OCI-LY3 (cell line): ENCODE data around the gene CCNI.

ENCODE experiments used
- H2AFZ ChIP-seq: fragments of 200-600, 300-600 bp; shearing (Covaris generic); 2 replicates; pipeline ENCODE4 v1.6.0; 2014; ENCODE audit warnings: antibody characterized with exemption, low read depth, low read length
- H3K27ac ChIP-seq: fragments of 200-600, 300-600 bp; sonication (generic); 2 replicates; pipeline ENCODE4 v1.5.1; 2014; ENCODE audit warnings: mild to moderate bottlenecking, low read length, moderate library complexity, mixed read lengths
- H3K27me3 ChIP-seq: fragments of 200-600, 300-600 bp; sonication (generic); 2 replicates; pipeline ENCODE4 v1.6.1; 2014; ENCODE audit warnings: low read depth, low read length, mixed read lengths
- H3K36me3 ChIP-seq: fragments of 200-600, 300-600 bp; sonication (generic); replicated peaks from 2 replicates; pipeline ENCODE3; 2014; ENCODE audit warnings: low read depth, low read length, mixed read lengths
- H3K4me1 ChIP-seq: fragments of 300-600, 200-600 bp; sonication (generic); 2 replicates; pipeline ENCODE4 v1.6.1; 2014; ENCODE audit warnings: low read length, mixed read lengths
- H3K4me2 ChIP-seq: fragments of 200-600, 300-600 bp; sonication (generic); 2 replicates; pipeline ENCODE4 v1.6.1; 2014; ENCODE audit warnings: low read length, mixed read lengths
- H3K4me3 ChIP-seq: fragments of 300-600, 200-600 bp; sonication (generic); 2 replicates; pipeline ENCODE4 v1.5.1; 2014; ENCODE audit warnings: antibody characterized with exemption, mild to moderate bottlenecking, low read length, moderate library complexity
- H3K79me2 ChIP-seq: fragments of 300-600, 200-600 bp; shearing (Covaris generic); 2 replicates; pipeline ENCODE4 v1.6.1; 2014; ENCODE audit warnings: mild to moderate bottlenecking, low read length, mixed read lengths
- H3K9ac ChIP-seq: fragments of 300-600, 200-600 bp; shearing (Covaris generic); 2 replicates; pipeline ENCODE4 v1.6.0; 2014; ENCODE audit warnings: mild to moderate bottlenecking, low read length, moderate library complexity
- H3K9me3 ChIP-seq: fragments of 200-600, 300-600 bp; shearing (Covaris generic); 2 replicates; pipeline ENCODE4 v1.6.1; 2014; ENCODE audit warnings: low read length, mixed read lengths; ENCODE audit not compliant: insufficient read depth
- H4K20me1 ChIP-seq: fragments of 200-600, 300-600 bp; sonication (generic); 2 replicates; pipeline ENCODE4 v1.6.1; 2016; ENCODE audit warnings: low read length, mixed read lengths; ENCODE audit not compliant: insufficient read depth
- EZH2phosphoT487 ChIP-seq: fragments of 200-600 bp; shearing (Covaris generic); IDR thresholded peaks from 2 replicates; pipeline ENCODE4 v1.6.1; 2018; ENCODE audit warnings: antibody characterized with exemption, mixed run types, low read depth
- TF ChIP-seq, protein P1 (sequence below): fragments of 200-600, 300-600 bp; sonication (generic); IDR thresholded peaks from 2 replicates; pipeline ENCODE4 v1.5.1; 2014; ENCODE audit warnings: antibody characterized with exemption, low read length, low read depth

The CCNI gene

DNA sequence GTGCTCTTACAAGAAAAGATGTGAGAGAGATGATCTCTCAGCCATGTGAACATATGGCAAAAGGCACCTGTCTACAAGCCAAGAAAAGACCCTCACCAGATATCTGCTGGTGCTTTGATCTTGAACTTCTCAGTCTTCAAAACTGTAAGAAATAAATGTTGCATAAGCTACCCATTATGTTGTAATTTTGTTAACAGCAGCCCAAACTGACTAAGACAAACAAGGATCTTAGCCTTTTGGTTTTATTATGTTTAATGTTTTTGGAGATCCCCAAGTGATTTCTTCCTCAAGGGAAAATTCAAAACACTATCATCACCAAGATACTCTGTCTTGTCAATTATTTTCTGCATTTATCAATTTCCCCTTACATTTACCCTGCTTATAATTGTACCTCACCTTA lies 21.8 kb upstream of the CCNI start:
- Histone ChIP-seq H3K4me2 (no peak overlapping the region), H4K20me1 (no peaks in the 10 kb centered on the region), H3K4me3 (no peak overlapping the region), H3K36me3 (no peaks in the 10 kb centered on the region), H3K9ac (no peak overlapping the region), H3K27ac (no peak overlapping the region), H3K9me3 (no peaks in the 10 kb centered on the region), H3K79me2 (no peaks in the 10 kb centered on the region), H3K4me1 (peaks cover 6% of the 10 kb centered on the region), H3K27me3 (no peaks in the 10 kb centered on the region), H2AFZ (no peak overlapping the region)
- TF ChIP-seq EZH2phosphoT487 = no peak
- TF ChIP-seq, protein P1, sequence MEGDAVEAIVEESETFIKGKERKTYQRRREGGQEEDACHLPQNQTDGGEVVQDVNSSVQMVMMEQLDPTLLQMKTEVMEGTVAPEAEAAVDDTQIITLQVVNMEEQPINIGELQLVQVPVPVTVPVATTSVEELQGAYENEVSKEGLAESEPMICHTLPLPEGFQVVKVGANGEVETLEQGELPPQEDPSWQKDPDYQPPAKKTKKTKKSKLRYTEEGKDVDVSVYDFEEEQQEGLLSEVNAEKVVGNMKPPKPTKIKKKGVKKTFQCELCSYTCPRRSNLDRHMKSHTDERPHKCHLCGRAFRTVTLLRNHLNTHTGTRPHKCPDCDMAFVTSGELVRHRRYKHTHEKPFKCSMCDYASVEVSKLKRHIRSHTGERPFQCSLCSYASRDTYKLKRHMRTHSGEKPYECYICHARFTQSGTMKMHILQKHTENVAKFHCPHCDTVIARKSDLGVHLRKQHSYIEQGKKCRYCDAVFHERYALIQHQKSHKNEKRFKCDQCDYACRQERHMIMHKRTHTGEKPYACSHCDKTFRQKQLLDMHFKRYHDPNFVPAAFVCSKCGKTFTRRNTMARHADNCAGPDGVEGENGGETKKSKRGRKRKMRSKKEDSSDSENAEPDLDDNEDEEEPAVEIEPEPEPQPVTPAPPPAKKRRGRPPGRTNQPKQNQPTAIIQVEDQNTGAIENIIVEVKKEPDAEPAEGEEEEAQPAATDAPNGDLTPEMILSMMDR = no peak

DNA sequence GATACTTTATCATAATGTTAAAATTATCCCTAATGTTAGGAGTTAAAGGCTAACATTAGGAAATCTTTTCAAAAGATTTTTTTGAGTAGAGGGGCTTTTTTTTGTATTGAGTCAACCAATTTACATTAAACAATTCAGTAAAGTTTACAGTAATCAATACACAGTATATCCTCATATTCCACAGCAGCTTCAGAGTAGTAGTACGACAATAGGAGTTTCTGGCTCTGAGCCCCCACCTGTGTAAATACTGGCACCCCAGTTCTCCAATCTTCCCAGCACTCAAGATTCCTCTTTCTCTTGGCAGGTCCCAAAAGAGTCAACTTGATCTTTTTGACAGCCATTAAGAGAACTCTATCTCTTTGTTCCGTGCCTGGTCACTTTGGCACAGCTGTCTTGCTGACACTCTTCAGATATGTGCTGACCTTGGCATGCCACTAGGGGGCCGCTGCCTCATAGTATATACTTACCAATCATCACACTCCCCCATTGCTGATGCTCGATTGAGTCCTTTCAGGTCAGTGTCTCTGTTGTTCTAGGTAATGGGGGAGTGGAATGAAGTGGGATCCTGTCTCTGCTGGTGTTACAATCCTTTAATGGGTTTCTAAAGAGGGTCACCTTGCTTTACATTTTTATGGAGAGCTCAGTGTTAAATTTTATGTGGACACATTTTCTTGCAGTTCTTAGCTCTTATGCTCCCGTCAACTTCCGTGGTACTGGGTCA lies 19.5 kb upstream of the CCNI start:
- H3K4me3 ChIP-seq = peak overlapping the region; percentile 31; the same call in 1 of the 2 replicates
- H3K9ac ChIP-seq = no peak overlapping the region
- H3K27ac ChIP-seq = no peak overlapping the region
- no peaks in the 10 kb centered on the region for H3K36me3 ChIP-seq
- H3K27me3 ChIP-seq = no peaks in the 10 kb centered on the region
- H2AFZ ChIP-seq = peak overlapping the region; percentile 88
- no peaks in the 10 kb centered on the region for H3K79me2 ChIP-seq
- no peaks in the 10 kb centered on the region for H4K20me1 ChIP-seq
- H3K4me2 ChIP-seq = peak overlapping the region; percentile 52
- no peak for TF ChIP-seq EZH2phosphoT487
- TF ChIP-seq, protein P1 = peak; percentile 91
- peaks cover 6% of the 10 kb centered on the region for H3K4me1 ChIP-seq
- H3K9me3 ChIP-seq = no peaks in the 10 kb centered on the region

DNA sequence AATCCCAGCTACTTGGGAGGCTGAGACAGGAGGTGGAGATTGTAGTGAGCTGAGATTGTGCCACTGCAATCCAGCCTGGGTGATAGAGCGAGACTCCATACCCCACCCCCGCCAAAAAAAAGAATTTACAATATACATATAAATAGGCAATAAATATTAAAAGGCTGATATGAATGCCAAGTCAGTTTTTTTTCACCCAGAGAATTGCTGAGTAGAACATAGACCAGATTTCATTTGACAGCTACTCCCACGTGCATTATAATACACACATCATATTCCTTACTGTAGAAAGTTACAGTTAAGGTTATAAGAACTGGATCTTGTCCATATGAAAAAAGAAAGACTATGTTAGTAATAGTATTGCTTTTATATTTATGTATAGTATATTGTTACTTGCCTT lies 18.7 kb upstream of the CCNI start:
- no peak for TF ChIP-seq EZH2phosphoT487
- TF ChIP-seq, protein P1 = no peak
- H3K27ac ChIP-seq = no peak overlapping the region
- H3K4me2 ChIP-seq = no peak overlapping the region
- H3K9ac ChIP-seq = no peak overlapping the region
- no peaks in the 10 kb centered on the region for H3K9me3 ChIP-seq
- H4K20me1 ChIP-seq = no peaks in the 10 kb centered on the region
- H3K4me3 ChIP-seq = no peak overlapping the region
- H3K79me2 ChIP-seq = no peaks in the 10 kb centered on the region
- H3K36me3 ChIP-seq = no peaks in the 10 kb centered on the region
- H3K4me1 ChIP-seq = peaks cover 6% of the 10 kb centered on the region
- no peak overlapping the region for H2AFZ ChIP-seq
- no peaks in the 10 kb centered on the region for H3K27me3 ChIP-seq

DNA sequence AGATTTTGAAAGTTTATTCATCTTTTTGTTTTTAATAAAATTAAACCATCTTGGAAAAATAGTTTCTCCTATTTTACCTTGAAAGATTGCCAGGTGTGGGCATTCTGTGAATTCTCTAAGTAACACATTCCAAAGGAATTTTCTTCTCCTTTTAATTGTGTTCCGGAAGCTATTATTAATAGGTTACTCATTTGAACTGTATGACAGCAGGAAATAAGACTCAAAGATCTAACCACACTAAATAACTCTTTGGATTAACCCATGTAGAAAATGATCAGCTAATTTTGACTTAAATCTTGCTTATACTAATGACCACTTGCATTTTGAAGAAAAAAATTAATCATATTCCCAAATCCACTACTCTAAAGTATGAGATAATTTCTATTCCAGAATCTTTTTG lies 17.6 kb upstream of the CCNI start:
- H4K20me1 ChIP-seq = no peaks in the 10 kb centered on the region
- H3K27me3 ChIP-seq = no peaks in the 10 kb centered on the region
- TF ChIP-seq, protein P1 = no peak
- TF ChIP-seq EZH2phosphoT487 = no peak
- no peak overlapping the region for H3K4me3 ChIP-seq
- H3K4me1 ChIP-seq = peaks cover 6% of the 10 kb centered on the region
- no peaks in the 10 kb centered on the region for H3K79me2 ChIP-seq
- no peaks in the 10 kb centered on the region for H3K9me3 ChIP-seq
- no peak overlapping the region for H3K9ac ChIP-seq
- no peak overlapping the region for H3K4me2 ChIP-seq
- H2AFZ ChIP-seq = no peak overlapping the region
- no peaks in the 10 kb centered on the region for H3K36me3 ChIP-seq
- H3K27ac ChIP-seq = no peak overlapping the region
